Stimulated activated CD4-positive, alpha-beta T cell treated with anti-CD3 and anti-CD28 coated beads, TNF-alpha, amount 100 ng/mL, for 1 hour (primary cell): ENCODE data around the gene AK5.

Experiments
- DNase-seq, 3 donors: peaks; one replicate each; pipeline ENCODE4 v3.0.0-alpha.2; 2020; ENCODE audit warnings: low read depth in 3 of 3, low spot score in 1 of 3

AK5 gene

DNA sequence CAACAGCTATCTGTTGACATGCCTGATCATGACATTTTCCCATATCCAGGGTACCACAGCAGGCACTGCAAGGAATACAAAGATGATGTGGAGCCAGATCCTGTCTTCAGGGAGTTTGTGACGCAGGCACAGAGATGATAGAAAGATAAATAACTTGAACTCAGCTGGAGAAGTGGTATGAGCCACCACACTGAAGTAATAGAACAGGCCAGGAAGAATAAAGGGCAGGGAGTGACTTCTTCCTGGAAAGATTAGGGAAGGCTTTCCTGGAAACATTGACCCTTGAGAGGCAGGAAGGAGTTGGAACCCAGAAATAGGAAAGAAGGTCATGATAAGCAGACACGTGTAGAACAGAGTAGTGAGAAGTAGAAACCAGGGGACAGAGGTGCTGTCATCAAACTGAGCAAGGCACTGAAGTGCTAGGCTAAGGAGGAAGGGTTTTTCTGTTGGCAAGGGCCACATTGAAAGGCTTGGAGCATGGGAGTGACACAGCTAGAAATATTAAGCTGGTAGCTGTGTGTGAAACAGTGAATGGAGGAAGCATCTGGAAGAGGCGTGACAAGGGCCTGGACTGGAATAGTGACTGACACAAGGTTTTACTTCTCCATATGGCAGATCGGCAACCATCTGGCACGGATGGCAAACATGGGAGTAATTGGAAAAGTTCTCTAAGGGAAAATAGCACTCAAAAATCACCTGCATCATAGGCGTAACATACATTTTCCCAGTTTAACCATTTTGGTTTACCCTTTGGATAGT is 68.4 kb downstream of the AK5 start:
- no peak for DNase-seq

DNA sequence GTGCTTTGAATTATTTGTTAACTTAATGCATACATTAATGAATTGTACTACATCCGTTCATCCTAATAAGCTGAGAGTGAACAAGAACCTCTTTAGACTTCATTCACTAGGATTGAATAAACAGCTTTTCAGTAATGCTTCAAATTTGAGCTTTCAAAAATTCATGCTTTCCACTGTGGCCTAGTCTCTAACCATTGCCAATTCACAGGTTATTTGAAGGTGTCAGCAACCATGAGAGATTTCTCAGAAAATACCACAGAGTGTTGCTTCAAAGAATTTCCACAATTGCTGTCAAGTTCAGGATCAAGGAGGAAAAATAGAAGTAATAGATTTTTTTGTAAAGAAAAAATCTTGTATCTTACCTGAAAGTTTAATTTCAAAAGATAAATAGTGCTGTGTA is 72.7 kb downstream of the AK5 start:
- DNase-seq = no peak

DNA sequence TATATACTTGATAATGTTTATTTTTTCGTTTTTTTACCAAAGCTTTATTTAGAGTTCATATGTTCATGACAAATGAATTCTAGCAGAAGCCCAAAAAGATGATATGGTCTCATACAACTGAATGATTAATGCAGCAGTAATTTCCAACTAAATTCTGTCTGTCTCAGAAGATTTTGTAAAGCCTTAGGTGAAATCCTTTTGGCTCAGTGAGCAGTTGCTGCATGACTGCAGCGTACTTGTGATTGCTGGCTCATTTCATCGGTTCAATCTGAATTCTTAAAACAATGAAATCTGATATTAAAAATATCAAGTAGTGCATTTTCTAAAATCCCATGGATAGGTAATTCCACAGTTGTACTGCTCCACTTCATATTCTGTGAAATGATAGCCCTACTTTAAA is 73.2 kb downstream of the AK5 start:
- no peak for DNase-seq

DNA sequence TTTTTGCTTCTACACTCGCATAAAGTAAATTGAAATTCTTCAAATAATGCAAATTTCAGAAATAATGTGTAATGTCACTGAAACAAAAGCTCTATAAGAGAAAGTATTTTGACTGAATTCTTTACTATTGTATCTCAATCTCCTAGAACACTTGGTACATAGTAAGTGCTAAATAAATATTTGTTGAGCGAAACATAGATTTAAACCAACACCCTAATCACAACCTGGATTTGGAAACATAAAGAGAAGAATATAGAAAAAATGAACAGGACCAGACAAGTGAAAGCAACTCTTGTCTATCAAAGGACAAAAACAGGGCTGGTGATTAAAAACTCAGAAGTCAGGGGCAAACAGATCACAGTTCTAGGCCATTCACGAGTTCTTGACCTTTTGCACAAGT is 74.3 kb downstream of the AK5 start:
- no peak for DNase-seq

DNA sequence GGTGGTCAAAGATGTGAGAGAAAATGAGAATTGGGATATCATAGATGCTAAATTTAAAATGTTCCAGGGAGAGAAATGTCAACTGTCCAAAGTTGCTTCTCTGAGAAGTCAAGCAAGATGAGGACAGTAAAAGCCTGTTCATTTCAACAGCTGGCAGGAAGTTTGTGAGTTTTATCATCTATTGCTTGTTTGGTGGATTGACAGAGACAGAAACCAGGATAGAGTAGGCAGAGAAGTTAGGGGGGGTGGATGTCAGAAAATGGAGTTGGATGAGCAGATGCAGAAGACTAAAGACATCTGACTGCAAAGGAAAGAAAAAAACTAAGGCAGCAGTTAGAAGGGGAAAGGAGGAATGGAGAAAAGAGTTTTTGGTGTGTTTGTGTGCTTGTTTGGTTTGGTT is 78.4 kb downstream of the AK5 start:
- DNase-seq = no peak

DNA sequence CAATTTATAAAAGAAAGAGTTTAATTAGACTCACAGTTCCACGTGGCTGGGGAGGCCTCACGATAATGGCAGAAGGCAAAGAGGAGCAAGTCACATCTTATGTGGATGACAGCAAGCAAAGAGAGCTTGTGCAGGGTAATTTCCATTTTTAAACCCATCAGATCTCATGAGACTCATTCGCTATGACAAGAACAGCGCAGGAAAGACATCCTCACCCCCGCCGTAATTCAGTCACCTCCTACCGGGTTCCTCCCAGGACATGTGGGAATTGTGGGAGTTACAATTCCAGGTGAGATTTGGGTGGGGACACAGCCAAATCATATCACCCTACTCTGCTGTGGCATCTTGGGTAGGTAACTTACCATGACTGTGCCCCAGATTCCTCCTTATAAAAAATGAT is 79.8 kb downstream of the AK5 start:
- DNase-seq = no peak

DNA sequence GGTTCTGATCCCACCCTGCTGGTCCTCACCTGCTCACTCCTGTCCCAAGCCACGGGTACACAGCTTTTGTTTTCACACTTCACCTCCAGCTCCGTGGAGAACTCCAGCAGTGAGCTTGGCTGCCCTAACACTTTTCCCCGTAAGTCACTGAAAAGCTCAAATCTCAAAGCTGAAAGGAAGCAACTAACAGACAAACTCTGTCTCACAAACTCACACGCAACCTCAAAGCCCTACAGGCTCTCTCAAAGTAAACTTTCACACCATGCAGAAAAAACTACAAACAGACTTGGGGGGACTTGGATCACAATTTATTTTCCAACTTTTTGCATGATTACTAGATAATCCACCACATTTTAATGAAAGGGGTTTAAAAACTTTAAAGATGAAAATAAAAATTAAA is 88.3 kb downstream of the AK5 start:
- DNase-seq = no peak

DNA sequence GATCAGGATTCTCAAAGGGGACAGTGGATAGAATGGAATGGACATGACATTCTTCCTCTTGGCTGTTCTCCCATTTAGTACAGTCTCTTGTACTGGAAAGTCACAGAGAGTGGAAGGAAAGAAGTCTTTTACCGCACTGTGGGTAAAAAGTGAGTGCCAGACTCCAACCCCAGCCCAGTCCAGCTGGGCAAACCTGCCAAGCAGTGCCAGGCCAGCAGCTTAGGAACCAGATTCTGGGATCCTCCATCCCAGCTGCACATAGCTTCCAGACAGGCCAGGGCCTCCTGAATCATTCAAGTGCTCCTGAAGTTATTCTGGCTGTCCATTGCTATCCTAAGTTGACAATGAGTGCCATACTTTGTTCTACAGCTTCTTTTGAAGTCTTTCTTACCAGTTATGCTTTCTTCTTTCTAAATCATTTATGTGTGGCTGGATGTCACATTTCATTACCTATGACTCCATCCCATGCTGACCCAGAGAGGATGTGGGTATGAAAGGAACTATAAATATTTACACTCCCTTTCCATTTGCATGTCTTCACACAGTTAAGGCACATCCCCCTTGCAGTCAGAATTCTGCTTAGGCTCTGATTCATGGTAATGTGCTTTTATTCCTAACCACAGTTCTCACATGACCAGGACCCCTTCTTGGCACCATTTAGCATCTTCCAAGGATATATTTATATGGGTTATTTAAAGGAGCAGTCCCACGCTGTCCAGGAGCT is 88.9 kb downstream of the AK5 start:
- no peak for DNase-seq

DNA sequence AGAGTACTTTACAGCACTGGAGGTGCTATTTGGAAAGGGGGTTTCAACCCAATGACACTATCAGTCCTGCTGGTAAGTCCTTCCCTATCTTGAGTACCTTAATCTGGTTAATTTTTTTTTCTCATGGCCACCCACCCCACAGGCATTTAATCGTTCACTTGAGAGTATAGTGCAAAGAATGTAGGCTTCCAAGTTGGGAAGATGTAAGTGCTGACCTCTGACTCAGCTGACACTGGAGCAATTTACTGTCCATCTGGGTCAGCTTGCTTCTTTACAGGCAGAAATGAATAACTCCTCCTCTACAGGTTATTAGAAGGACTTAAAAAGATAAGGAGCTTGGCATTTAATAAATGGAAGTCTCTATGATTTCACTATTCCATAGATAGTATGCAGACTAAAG is 89.6 kb downstream of the AK5 start:
- no peak for DNase-seq

DNA sequence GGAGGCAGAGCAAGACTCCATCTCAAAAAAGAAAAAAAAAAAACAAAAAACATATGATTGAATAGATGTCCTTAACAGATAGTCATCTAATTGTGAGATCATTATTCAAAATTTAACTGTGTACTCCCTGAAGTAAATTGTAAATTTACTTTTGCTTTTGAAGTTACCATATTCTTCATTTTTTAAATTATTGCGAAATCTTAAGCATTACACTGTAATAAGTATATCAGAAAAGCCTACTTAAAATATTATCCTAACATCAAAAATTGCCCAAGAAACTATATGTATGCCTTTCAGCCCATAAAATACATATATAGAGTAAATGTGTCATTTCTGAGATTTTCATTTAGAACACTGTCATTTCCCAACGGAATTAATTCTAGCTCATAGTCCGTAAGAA is 91.9 kb downstream of the AK5 start:
- no peak for DNase-seq

DNA sequence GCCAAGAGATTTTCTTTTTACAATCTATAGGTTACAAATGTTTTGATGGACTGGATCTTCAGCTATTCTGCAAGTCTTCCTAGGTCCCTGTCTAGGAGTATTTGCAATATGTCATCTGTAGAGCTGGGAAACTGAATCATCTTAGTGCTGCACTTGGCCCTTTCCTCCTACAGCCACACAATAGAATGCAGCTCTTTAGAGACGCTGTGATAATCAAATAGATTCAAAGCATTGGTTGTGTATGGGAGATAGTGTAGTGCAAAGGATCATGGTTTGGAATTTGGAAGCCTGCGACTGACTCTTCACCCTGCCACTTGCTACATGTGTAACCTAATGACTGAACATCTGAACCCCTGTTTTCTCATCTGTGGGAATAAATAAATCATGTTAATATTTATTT is 93.7 kb downstream of the AK5 start:
- no peak for DNase-seq

DNA sequence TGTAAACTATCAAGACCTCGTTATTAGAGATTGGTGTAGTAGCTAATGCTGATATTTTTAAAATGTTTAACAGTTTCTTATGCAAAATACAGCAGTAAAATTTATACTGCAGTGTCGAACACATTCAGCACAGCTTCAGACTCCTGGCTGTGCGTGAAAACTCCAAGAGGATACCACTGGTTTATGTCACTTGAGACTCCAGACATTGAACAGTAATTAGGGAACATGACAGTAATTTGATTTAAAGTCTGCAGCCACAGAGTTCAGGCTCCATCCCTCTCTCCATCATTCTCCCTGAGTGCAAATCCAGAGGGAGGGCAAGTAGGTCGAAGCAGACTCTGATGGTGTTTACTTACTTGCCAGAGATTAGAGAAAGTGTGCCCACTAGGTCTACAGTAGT is 94.2 kb downstream of the AK5 start:
- DNase-seq = no peak

DNA sequence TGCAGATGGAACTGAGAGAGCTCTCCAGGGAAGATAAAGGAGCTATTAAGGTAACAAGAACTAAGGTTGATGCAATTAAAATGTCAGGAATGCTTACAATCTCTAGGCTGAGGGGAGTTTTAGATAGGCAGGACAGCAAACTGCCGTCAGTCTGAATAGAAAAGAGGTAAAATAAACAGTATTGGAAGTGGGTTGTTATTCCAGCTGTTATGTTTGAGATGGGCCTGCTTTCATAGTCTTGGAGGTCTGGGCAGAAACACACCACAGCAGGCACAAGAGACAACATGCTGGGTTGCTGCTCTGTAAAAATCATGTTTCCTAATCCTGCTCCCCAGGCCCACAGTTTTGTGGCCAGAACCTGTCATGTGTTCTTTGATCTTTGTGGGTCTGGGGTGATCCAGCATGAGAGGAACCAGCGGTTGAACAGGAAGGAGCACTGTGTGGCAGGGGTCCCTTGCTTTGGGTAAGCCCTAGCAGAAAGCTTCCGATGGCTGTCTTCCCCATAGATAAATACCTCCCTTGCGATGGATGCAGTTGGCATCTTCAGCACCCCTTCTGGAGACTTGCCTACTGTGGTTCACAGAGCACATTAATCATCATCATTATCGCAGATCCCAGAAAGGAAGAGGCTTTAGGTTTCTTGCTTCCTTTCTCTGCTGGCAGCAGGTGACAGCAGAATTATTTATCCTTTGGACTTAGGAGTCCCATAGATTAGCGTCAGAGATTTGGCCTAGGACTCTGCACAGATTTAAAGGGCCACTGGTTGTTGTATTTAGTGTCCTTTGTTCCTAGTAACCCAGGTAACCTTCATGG is 97.1 kb downstream of the AK5 start:
- DNase-seq = no peak

DNA sequence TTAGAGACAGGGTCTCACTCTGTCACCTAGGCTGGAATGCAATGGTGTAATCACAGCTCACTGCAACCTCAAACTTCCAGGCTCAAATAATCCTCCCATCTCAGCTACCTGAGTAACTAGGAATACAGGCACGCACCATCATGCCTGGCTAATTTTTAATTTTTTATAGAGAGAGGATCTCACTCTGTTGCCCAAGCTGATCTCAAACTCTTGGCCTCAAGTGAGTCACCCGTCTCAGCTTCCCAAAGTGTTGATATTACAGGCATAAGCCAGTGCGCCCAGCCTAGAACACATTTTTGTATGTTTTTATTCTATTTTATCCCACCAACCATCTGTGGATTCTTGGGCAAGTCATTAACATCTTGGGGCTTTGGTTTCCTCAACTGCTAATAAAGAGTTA is 100.5 kb downstream of the AK5 start:
- DNase-seq = no peak

DNA sequence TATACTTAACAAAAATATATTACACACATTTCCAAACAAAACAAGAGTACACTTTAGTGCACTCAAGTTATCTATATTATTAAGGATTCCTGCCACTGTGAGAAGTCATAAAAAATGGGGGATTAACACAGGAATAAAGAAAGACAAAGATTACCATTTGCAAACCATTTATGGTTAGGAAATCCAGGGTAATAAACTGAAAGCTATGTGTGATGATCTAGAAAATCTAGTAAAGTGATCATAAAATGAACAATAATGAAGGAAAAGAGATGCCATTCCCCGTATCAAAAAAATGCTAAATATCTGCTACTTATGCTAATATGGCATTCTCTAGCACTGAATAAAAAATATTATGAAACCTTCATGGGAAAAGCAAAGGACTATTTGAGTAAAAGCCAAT is 101.4 kb downstream of the AK5 start:
- no peak for DNase-seq

DNA sequence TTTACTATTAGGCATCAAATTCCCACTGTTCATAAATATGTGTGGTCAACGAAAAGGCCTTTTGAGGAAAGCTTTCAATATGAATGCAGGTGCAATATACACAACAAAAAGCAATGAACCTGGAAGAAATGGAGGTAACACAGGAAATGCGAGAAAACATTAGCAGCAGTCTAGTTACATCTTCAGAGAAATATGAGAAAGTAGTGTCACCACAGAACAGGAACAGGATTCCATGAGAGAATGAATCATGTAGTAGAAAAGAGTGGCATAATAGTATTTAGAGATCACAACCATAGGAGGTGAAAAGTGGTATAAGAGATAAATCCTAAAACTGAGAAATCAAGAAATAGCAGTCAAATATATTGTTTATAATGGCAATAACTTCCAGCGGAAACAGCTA is 103.7 kb downstream of the AK5 start:
- no peak for DNase-seq

DNA sequence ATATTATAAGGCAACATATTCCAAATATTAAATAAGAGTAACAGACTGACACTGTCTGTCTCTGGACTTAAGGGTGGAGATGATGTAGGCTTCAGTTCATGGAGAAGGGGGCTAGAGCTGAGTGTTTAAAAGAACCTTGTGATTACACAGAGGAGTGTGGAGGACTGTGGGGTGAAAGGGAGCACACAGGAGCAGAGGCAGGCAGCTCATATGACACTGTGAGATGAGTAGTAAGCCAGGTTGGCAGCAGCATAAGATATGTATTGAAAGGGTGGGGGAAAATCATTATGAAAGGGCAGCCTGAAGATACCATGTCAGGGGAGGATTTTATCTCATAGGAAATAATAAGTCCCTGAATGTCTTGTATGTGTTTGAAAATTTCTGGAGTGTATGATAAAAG is 104.5 kb downstream of the AK5 start:
- DNase-seq = no peak

DNA sequence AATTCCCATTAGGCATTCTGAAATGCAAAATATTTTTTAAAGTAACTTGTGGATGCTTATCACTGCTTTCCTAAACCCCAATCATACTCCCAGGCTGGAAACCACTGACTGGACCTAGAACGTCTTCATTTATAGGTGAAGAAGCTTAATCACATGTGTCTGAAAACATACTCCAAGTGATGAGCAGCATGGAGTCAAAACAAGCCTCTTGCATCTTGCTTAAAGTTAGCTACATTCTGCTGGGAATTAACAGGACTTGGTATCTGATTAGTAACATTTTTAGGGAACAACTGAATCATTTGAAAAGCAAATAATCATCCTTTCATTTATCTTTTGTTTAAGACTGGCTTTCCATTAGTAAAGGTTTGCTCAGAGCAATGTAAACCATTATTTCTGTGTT is 105.7 kb downstream of the AK5 start:
- DNase-seq = no peak

DNA sequence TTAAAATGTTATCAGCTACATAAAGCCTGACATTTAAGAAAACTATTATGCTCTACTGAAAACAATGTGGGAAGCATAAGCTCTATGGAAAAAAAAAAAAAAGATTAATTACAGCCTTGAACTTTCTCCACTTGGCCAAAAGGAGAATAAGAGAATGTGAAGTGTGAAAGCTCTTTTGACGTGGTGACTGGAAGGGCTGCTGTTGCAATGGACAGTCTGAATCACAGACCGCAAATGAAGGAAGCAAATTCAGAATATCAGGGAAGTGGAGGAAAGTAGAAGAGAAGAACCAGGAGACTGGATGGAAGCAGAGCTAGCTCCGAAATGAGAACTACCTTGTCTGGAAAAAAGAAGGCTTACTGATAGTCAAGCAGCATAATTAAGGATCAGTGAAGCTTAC is 106.8 kb downstream of the AK5 start:
- no peak for DNase-seq

DNA sequence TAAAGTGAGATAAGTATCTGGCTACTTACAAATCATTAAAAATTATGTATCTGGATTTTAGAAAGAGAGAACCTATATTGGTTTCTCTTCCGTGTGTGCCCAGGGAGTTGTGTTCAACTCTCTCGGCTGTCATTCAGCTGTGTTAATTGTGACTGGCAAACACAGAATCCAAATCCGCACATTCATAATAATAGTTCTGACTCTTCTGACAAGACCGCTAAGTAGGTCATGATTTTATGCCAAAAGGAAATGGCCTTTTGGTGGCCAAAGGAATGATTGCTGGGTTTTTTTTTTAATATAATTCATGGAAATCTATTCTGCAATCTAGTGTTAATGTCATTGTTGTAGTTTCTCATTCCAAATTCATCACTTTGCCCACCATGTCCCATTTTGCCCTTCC is 110.7 kb downstream of the AK5 start:
- DNase-seq = no peak

DNA sequence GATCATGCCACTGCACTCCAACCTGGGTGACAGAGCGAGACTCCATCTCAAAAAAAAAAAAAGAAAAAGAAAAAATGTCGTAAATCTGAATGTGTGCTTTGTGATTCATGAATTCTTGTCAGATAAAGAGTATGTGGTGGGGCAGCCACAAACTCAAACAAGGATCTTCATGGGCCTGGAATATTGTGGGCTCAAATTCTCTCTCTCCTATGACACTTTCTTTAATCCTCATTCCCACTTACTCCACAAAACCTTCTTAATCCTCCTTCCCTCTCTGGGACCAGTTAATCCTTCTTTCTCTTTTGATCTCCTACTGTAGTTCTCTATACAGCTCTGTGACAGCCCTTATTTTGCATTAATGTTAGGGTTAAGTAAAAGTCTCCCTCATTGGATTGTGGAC is 112.3 kb downstream of the AK5 start:
- DNase-seq = no peak

DNA sequence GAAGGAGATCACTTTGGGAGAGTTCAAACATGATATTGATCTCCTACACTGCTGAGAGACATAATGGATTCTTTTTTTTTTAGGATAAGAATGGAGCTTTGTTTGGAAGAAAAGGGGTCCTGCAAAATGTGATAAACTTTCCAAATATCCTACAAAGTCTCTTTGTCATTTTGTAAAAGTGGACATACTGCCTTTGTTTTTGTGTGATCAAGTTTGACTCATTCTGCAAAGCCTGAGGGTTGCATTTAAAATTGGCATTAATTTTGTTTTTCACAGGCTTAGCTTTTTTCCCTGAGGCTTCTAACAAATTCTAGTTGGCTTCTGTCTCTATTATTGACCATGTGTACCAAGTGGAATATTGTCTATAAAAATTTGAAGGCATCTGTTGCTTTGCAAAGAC is 113.2 kb downstream of the AK5 start:
- no peak for DNase-seq
